Retina (tissue), 1 donor: ENCODE results near the gene TANC1.

Source experiments
- DNase-seq: peaks from one replicate; pipeline ENCODE4 v3.0.0-alpha.2; 2016

TANC1 gene

GRCh38 chr2:159147690-159148089 lies 179.2 kb downstream of the TANC1 start:
- DNase-seq: no peak

GRCh38 chr2:159148901-159149300 lies 180.5 kb downstream of the TANC1 start:
- DNase-seq: peak; percentile 69

- DNase-seq: peak; percentile 27
These were observed 181.3 kb downstream of the TANC1 start for GRCh38 chr2:159149747-159150146.

- DNase-seq: peak; percentile 59
These were observed 181.9 kb downstream of the TANC1 start for GRCh38 chr2:159150280-159150746.

- no peak for DNase-seq
These were observed 183.0 kb downstream of the TANC1 start for GRCh38 chr2:159151198-159152127.

DNA sequence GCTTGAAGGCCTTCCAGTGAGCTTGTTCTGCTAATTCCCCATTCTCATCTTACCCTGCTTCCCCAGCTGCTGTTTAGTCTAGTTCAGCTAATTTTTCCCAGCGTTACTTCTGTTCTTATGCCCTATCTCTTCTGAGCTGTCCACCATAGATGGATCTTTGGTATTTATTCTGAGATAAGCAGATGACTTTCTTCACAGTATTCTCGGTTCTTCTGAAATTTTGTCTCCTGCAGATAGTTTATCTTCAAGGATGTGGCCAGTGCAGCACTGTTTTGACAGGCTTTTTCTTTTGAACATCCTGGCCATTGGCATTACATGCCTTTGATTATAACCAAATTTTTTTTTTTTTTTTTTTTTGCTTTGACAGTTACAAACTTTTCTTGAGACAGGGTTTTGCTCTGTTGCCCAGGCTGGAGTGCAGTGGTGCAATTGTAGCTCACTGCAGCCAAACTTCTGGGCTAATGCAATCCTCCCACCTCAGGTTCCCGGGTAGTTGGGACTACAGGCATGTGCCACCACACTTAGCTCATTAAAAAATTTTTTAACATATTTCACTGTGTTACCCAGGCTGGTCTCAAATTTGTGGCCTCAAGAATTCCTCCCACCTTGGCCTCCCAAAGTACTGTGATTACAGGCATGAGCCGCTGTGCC lies 183.8 kb downstream of the TANC1 start:
- no peak for DNase-seq

DNA sequence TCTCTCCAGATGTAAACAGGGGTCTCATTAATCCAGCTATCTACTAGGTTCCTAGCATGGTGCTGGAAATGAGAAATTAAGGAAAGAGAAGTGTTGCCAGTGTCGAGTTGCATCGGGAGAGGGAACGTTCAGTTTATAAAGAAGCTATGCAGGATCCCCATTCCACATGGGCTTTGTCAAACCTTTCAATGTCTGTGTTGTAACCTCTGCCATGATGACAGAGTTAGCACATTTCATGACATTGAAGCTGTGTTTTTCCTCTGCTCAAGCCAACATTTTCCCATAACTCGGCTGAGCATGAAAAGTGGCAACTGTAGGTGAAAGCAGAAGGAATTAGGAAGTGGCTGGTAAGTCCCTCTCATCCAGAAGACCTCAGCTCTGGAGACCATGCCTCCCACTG lies 184.6 kb downstream of the TANC1 start:
- no peak for DNase-seq

GRCh38 chr2:159153463-159153862 lies 185.0 kb downstream of the TANC1 start:
- no peak for DNase-seq

DNA sequence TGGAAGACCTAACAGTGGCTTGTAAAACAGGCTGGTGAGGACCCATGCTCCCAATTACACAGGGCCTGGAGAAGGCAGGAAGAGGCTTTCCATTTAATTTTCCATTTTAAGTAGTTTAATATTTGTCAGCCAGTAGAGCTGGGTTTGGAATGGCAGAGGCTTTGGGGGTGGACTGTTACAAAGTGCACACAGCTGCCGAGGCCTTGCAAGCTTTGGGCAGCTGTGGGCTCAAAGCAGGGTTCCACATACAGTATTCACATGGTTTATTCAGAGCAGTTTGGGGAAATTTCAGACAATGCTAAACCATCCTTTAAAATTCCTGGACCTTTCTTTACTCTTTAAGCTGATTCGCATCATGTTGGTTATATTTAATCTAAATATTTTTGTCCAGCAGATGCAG lies 185.5 kb downstream of the TANC1 start:
- no peak for DNase-seq

- no peak for DNase-seq
These were observed 185.9 kb downstream of the TANC1 start for GRCh38 chr2:159154366-159154765.

DNA sequence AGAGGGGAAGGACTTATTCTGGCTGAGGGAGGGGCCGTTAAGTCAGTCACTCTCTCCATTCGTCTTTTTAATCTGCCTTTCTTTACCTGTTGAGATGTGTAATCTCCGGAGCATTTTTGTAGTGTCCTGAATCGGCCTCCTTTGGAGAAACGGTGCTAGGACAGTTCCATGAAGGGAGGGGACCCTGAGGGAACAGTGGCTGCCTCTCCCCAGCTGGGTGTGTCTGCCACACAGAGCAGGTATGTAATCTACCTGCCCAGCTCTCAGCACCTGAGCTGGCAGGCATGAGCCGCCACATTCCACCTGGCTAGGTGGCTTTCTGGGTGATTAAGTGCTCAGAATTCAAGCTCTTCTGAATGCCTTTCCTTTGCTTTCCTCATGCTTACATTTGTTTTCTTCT lies 186.9 kb downstream of the TANC1 start:
- no peak for DNase-seq

DNA sequence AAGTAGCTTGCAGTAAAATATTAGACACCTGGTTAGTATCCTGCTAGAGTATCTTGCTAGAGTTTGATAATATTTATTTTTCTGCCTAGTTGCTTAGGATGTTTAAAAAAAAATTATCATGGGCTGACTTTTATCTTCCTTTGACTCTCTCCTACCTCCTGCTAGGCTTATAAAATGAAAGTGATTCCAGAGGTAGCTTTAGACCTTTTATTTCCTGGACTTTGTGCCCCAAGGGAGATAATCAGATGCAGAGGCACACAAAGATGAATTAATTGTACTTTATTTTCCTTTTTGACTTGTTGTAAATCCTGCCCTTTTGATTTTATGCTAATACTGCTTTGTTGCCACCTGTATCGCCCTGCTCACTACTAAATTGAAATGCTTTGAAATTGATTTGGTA lies 187.4 kb downstream of the TANC1 start:
- no peak for DNase-seq

DNA sequence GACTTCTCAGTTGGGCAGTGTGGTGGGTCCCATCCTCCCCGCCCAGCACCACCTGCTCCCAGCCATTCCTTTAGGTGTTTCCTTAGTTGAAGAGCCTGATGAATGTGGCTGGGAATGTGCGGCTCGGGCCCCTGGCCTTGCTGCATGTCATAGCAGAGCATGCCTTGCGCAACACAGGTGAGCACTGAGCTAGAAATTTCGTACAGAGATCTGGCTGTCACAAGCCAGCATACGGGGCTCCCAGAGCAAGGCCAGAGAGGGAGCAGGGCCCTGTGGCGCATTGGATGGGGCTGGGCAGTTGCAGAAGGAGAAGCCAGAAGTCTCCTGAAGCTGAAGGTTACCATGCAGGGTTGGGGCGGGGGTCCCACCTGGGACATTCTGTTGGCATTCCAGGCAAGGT lies 188.4 kb downstream of the TANC1 start:
- DNase-seq: no peak

DNA sequence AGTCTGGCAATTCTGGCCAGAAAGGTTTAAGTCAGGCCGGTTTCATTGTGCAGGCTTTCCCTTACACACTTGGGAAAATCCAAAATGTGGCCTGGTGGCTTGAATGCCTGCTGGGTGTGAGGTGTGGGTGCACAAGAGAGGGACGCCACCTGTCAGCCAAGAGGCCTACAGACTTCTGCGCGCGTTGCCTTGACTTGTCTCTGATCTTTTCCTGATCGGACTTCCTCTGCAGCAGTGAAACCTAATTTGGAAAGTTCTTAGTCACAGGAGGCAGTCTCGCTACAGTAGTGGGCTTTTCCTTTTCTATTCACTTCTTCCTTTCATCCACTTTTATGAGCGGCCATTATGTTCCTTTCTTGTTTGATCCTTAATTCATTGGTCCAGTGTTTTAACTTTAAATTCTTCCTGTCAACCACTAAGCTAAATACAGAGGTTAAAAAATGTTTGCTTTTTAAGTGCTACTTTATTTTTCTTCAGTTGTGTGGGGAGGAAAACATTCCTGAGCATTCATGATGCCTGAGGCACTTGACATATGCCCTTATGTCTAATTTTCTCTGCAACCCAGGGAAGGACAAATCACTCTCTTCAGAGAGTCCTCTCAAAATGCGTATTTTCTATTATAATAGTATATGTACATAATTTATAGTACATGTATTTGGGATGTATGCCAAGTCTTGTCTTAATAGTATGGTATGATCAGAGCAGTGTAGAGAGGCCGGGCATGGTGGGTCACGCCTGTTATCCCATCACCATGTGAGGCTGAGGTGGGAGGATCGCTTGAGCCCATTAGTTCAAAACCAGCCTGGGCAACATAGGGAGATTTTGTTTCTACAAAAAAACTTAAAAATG lies 189.1 kb downstream of the TANC1 start:
- no peak for DNase-seq

DNA sequence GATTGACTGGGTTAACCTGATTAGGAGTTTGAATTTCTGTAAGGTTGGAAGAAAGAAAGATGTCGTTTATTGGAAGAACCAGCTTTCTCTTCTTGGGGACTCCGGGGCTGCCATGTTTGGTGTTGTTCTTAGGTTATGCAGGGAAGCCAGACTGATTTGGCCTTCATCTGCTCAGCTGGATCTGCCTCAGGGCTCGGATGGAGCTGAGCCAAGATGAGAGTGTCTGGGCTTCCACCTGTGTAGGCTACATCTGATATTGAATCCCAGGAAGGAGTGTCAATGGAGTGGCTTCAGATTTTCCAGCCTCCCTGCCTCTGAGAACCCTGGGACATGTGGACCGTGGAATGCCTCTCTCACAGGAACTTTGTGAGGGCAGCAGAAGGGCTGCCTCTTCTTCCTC lies 192.0 kb downstream of the TANC1 start:
- DNase-seq: no peak

GRCh38 chr2:159160954-159161353 lies 192.5 kb downstream of the TANC1 start:
- no peak for DNase-seq

- DNase-seq: no peak
These were observed 195.5 kb downstream of the TANC1 start for GRCh38 chr2:159163930-159164329.

- no peak for DNase-seq
These were observed 196.0 kb downstream of the TANC1 start for GRCh38 chr2:159164457-159164911.

DNA sequence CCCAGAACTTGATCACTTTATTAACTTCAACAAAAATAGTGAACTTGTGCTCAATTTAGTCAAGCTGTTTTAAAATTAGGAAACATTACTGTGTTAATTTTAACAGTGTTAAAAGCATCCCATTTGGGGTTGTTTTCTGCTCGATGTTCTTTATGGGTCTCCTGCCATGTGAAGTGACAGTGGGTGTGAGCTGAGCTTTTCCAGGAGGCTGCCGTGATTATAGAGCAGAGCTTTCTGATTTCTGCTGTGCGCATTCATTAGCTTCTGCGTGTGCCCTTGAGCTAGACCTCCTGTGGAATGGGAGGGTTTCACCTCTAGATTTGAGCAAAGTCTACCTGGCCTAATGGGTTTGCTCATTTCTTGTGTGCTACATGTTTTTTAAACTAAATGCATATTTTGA lies 196.6 kb downstream of the TANC1 start:
- DNase-seq: no peak

DNA sequence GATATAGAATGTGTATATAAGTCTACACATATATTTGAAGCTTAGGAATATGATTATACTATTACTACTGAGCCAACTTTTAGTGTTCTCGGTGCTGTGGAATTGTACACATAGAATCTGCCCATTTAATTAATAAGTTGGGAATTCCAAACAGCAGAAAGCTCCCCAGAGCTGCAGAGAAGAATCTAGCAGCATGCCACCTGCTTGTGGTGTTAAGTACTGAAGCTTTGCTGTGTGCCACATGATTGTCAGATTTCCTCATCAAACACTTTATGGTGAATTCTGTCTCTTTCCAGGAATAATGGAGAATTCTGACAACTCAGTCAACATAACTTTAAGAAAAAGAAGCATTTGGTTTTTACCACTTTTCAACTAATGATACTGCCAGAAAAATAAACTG lies 200.3 kb downstream of the TANC1 start:
- no peak for DNase-seq

- DNase-seq: no peak
These were observed 200.7 kb downstream of the TANC1 start for GRCh38 chr2:159169187-159169586.

DNA sequence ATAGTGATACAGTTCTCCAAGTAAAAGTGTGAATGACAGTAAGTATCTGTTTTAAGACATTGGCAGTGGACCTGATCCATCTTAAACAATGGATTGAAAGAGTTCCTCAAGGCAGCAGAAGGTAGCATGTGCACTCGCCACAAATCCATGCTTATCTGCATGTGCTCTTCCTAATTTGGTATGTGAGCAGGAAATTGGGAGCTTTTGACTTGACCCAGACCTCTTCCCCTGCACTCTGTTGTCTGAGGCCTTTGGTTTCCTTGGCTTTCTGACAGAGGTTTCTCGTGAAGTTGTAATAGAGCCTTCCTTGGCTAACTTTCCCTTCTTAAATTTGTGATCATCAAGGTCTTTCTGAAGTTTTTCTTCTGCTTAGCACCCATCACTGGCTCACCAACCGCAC lies 204.0 kb downstream of the TANC1 start:
- no peak for DNase-seq

DNA sequence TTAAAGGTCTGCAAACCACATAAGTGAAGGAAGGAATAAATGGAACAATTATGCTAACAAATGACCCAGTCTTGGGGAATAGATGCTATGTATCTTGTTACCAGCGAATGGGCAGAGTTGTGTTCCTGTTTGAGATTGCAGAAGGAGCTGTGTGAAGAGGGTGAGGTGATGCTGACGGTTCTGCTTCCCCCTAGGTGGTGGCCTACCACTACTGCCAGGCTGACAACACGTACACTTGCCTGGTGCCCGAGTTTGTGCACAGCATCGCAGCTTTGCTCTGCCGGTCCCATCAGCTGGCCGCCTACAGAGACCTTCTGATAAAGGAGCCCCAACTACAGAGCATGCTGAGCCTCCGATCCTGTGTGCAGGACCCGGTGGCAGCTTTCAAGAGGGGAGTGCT lies 206.3 kb downstream of the TANC1 start:
- no peak for DNase-seq
